Kidney capillary endothelial cell (primary cell): ENCODE measurements around the gene TMEM266.

Source experiments
- DNase-seq: peaks from one replicate; pipeline ENCODE4 v3.0.0-alpha.2; 2018; ENCODE audit warnings: low spot score

TMEM266 gene

DNA sequence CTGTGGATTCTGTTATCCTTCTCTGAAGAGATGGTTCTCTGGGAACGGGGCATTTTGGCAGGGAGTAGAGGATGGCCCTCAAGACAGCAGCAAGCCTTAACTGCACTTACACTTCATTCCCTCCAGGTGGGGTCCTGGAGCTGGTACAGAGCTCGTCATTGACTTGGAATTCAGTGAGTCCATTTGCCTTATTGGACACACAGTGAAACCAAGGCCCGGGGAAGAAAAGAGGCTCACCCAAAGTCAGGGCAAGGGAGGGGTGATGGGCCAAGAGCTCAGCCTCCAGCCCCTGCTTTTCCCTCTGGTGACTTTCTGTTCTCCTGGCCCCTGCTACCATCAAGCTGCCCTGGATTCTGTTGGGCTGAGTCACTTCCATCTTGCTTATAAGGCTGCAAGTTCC lies 125.9 kb downstream of the TMEM266 start:
- DNase-seq: peak; percentile 47

DNA sequence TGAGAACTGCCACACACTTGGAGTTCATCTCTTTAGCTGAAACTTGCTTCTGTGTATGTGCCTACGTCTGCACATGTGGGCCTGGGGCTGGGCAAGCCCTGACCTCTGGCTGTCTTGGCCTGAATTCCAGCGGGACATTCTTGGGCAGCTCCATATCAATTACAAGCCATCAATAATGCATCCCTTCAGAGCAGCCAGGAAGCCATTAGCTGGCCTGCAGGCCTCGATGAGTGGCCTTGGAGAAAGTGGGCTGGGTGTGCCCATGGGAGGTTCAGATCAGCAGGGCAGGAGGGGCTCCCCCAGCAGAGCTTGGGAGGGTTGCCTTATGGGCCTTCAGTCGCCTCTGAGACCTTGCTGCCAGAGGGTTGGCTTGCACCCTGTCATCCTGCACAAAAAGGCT lies 127.4 kb downstream of the TMEM266 start:
- DNase-seq: no peak

DNA sequence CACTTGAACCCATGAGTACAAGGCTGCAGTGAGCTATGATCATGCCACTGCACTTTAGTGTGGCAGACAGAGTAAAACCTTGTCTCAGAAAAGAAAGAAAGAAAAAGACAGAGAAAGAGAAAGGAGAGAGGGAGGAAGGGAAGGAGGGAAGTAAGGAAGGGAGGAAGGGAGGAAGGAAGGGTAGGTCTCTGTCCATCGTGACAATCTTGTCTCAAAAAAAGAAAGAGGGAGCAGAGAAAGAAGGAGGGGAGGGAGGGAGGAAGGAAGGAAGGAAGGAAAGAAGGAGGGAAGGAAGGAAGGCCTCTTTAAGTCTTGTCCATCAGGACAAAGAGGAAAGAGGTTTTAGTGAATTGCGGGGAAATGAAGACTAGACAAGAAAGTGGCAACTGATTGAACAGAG lies 129.3 kb downstream of the TMEM266 start:
- DNase-seq: no peak

DNA sequence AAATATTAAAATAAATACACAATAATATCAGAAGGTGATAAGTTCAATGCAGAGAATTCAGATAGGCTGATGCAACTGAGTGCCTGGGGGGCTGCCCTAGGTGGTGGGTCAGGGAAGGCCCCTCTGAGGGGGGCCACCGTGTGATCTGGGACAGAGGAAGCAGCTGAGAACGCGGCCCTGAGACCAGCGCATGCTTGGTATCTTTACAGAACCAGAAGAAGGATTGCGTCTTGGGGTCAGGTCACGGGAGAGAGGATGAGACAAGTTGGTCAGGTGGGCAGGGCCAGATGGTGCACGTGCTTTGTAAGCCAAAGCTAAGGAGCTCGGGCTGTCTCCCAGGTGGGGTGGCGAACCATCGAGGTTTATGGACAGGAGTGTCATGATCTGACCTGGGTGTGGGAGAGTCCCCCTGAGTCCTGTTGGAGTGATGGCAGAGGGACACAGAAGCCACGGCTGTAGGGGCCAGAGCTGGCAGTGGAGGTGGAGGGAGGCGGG lies 130.3 kb downstream of the TMEM266 start:
- no peak for DNase-seq

DNA sequence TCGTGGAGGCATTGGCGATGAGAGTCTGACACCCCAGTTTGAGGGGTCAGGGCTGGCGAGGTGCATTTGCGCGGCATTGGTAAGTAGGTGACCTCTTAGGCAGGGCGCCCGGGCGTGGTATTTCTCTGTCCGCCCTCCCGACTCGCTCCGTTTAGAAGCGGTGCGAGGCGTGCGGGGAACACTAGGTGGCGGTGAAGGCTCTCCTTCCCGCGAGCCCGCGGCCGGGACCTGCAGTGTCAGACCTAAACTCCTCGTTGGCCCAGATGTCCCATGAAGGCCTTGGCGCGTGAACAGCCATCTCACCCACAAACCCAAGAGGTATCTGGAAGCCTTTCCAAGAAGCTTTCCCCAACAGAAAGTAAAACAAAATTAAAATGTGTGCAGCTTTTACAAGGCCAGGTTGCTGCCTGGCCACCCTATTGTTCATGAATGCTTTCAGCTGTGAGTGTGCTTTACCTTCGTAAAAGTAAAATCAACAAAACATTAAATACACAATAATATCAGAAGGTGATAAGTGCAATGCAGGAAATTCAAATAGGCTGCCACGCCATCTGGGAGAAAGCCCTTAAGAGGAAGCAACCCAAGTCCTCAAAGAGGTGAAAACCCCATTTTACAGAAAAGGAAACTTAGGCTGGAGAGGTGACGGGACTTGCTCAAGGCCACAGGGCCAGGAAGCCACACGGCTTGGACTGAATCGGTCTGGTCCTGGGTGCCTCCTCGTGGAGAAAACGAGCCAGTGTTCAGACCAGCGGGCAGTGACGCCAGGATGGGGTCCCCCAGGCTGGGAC lies 131.2 kb downstream of the TMEM266 start:
- peak; percentile 59 for DNase-seq

DNA sequence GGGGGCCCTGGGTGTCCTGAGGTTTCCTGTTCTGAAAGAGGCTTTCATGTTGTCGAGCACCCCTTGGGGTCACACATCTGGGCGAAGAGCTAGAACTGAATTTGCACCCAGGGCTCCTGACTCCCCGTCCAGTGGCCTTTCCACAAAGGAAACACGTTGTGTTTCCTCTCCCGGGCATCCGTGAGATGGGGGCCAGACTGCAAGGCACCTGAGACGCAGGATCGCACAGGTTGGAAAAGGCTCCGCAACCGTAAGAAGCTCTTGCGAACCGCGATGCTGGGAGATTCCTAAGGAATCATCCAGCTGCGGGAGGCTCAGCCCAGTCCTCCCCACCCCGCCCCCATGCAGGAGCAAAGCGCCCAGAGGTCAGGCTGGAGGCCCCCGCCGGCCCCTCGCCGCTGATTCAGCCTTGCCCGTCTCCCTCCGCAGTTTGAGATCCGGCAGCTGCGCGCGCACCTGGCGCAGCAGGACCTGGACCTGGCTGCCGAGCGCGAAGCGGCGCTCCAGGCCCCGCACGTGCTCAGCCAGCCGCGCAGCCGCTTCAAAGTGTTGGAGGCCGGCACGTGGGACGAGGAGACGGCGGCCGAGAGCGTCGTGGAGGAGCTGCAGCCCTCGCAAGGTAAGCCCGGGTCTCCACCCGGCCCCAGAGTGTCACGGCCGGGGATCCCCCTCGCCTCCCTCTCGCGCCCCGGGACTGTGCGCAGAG lies 131.9 kb downstream of the TMEM266 start:
- no peak for DNase-seq

DNA sequence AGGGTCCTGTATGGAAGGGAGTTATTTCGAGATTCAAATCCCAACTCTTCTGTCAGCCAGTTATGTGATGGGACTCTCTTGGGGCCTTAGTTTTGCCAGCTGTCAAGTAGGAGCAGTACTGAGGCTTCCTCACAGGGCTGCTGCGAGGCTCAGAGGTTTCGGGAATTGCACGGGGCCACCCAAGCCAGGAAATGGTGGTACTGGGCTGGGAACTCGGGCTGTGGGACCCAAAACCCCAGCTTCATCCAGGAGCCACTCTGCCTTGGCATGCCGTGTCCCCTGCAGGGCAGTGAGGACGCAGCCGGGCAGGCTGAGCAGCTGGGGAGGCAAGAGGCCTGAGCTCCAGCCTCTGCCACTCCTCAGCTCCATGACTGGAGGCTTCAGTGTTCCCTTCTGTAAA lies 132.9 kb downstream of the TMEM266 start:
- DNase-seq: no peak

DNA sequence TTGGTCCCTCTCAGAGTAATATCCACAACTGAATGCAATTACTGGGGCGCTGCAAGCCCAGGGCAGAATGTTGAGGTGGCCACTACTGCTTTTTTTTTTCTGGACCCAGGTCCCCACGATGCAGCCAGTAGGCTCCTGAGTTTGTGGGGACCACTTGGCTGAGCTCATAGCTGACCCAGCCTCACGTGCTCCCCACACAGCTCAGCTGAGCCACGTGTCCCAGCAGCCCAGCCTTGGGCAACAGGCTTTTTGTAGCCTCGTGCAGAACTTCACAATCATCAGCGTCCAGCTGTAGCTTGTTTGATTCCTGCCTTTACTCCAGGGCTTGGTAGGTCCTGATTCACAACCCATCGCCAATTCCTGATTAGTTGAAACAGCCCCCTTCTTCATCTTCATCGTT lies 134.1 kb downstream of the TMEM266 start:
- DNase-seq: no peak

DNA sequence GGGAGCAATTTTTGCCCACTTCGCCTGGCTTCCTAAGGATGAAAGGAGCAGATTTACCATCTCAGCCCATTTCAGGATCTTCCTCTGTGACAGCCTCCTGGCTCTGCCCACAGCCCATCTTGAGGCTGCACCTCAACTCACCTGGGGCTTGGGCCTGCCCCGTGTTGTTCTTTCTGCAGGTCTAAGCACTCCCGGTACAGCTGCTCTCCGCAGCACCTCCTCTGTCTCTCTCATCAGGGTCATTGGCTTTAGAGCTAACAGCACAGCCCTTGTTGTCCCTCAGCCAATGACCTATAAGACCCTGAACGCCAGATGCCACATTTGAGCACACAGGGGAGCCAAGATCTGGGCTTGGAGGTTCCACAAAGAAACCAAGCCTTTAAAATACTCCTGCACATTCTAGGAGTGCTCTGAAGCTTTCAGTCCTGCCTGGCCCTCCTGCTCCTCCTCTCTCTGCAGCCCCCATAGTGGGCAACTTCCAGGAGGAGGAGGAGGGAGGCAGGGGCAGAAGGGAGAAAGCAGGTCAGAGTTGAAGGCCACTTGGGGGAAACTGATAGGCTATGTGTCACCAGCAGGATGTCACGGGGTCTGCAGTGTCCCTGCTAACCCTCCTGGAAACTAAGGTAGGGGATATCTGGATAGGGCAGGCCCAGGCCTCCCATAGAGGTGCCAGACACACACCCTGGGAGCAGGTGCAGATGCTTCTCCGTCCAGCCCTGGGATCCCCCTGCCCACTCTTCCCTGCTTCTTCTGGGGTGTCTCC lies 135.9 kb downstream of the TMEM266 start:
- DNase-seq: no peak

DNA sequence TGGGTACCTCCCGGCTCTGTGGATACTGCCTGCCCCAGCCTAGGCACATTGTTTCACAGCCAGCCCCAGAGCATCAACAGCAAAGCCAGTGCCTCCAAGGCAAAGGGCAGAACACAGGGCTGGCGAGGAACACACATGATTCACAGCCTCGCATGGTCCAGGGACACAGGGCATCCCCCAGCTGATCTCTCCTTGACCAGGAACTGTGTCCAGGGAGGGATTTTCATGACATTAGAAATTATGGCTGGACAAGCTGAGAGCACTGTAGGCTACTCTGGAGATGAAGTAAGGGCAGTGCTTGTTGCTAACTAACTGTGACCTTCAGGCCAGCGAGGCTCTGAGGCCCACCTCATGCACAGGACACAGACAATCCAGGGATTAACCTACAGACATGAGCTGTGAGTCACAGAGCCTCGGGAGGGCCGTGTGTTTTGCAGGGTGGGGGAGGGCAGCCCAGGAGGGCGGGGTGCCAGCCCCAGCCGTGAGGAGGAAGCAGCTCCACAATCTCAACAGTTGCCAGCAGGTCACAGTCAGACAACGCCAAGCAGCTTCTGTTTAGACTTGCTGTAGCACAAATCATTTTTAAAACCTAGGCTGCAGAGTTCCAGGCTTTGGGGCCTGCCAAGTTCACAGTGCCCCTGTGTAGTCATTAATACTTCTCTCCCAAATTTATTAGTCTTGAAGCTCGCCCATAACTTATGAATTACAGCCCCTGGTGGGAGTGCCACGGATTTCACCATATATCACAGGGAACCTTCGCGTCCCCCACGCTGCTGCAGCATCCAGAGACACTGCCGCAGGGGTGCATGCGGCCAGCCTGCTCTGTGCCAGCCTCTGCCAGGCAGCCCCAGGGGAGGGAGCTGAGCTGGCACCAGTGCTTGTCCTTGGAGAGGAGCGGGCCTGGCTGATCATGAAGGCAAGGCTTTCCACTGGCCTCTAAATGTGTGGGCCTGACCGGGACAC lies 136.8 kb downstream of the TMEM266 start:
- peak; percentile 52 for DNase-seq

DNA sequence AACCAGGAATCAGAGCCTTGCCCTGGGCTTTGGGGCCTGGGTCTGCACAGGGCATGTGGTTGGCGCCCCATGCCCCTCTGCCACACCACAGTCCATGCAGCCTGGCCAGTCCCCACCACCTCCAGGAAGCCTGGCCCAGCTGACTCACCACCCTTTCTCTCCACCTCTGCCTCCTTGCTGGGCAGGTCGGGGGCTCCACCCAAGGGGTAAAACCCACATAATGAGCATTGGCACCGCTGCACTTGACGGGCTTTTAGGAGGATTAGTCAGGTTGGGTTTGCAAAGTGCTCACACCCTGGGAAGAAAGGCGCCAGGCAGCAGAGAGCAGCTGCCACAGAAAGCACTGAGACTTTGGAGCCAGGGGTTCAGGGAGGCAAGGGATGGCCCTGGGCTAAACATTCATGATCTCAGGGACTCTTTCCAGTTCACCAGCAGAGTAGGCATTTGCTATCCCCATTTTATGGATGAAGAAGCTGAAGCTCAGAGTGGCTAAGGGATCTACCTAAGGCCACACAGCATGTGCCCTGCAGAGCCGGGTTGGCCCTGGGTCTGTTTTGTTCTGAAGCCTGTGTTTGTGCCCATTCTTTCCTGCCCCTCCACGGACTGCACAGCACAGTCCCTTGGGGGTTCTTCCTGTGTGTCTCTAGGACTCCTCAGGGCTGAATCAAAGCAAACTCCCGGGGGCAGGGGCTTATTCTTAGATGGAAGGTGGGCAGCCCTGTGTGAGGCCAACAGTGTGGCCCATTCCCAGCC lies 138.1 kb downstream of the TMEM266 start:
- no peak for DNase-seq

DNA sequence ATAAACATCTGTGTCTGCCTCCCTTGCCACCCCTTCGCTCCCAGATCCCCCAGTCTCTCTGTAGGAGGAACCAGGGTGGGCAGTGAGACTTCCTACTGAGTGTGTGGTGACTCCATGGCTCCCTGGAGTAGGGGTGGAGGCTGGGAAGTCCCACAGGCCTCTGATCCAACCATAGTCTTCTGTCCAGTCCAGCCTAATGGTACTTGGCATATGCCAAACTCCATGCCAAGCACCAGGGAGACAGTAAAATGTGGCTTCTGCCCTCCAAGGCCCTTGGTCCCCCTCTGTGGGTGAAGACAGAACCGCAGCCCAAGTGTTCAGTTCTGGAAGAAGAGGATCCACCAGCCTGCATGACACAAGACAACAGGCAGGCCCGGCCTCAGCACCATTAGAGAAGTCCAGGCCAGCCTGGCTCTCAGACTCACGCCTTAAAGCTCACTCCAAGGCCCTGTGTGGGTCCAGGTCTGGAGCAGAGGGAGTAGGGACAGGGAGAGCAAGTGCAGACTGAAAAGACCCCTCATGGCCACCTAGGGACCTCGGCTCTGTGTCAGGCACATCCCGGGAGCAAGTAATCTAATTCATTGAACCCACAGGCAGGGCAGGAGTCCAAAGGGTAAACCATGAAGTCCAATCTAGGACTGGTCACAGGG lies 138.8 kb downstream of the TMEM266 start:
- no peak for DNase-seq

DNA sequence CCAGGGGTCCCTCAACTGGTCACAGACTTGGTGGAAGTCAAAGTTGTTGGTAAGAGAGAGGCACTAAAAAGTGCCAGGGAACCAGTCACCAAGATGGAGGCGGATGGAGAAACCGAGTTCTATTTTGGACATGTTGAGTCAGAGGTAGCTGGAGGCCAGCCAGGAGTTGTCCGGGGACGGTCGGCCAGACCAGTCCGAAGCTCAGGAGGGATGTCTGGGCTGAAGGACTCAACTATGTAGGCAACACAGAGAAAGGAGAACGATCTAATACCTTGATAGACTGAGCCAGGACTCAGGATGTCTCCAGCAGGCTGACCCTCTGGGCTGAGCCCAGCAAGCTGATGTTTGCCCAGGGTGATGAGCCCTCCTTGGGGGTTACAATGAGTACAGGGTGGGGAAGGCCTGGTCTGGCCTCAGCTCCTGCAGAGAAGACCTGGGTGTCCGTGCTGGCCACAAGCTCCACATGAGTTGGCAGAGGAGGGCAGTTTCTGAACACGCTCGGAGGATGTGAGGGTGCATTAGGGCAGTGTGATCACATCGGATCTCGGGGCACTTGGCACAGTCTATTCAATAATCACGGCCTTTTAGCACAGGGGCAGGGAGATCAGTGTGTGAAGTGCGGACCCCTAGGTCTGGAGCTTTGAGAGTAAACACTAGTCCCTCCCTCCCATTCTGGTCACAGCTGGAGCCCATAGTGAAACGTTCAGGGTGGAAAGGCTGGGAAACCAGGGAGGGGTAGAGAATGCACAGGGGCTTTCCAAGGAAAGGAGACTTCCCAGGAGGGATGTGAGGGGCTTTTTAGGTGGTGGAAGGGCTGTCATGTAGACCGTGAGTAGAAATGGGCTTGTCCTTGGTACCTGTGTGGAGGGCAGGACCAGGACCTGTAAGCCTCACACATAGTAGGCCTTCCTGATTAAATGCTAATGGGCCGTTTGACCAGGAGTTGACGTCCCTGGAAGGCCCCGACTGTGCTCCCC lies 139.6 kb downstream of the TMEM266 start:
- no peak for DNase-seq

DNA sequence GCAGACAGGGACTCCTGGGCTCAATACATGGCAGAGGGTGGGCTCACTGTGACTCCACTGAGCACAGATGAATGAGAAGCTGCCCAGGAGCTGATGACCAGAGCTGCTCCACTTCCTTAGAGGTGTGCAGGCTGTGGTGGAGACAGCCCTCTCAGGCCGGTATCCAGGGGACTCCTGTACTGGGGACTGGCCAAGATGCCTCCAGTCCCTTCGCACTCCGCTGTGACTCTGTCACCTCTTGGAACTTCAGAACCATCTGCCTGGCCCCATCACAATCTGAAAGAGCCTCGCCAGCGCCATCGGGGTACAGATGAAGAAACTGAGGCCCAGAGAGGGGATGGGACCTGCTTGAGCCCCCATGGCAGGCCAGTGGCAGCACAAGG lies 140.3 kb downstream of the TMEM266 start:
- DNase-seq: no peak

DNA sequence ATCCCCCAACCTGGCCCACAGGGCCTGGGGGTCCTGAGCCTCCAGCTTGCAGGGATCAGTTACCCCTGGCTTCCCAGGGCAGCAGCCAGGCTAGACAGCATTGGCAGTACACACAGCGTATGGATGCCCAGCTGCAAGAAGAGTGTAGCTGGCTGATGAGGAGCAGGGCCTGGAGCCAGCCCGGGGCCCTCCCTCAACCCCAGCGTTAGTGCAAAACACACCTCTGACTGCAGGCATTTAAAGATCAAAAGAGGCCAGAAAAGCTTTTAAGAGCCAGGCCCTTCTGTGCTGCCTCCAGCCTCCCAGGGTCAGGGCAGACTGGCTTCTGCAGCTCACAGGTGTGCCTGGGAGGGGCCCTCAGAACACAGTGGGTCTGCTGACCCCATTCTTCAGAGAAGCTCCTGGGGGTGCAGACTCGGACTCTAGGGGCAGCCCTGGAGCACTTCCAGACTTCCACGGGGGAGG lies 140.9 kb downstream of the TMEM266 start:
- DNase-seq: no peak

DNA sequence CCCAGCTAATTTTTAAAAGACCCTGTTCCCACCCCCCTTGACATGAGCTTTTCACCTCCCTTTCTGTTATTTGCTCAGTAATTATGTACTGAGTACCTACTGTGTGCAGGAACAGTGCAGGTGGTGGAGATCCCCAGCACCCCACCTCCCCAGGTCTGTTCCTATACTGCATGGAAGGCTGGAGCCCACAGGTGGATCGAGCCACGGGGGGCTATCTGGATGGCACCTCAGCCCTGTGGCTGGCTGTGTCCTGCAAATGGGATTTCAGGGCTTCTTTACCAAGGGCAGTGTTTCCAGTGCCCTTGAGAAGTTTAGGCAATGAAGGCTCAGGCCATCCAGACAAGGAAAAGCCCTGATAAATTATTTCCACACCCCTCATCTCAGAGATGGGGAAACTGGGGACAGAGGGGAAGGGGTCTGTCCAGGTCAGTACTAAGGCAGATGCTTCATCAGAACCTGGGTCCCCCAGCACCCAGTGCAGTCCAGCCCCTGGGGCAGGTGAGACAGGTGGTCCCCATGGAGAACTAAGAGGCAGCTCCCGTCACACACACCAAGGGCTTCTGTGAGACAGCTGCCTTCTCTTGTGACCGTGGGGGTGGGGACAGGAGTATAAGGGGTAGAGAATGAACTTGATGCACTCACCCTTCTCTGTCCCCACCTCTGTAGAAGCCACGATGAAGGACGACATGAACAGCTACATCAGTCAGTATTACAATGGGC lies 141.9 kb downstream of the TMEM266 start:
- no peak for DNase-seq

DNA sequence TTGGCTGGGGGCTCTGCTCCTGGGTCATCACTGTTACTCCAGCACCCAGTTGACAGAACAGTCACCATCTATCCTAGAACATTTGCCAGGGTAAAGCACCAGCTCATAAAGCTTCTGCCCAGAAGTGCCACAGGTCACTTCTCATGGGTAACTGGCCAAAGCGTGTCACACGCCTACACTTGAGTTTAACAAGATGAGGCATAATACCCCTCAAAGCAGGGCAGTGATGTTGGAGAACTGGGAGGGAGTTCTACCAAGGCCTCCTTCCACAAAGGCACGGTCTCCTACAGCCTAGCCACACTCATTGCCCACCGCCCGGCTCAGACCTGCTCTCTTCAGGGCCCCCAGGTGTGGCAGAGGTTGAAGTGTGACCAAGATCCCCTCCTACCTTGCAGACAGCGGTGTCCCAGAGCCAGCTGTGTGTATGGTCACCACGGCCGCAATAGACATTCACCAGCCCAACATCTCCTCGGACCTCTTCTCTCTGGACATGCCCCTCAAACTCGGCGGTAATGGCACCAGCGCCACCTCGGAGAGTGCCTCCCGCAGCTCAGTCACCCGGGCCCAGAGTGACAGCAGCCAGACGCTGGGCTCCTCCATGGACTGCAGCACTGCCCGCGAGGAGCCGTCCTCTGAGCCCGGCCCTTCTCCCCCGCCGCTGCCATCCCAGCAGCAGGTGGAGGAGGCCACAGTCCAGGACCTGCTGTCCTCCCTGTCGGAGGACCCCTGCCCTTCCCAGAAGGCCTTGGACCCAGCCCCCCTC lies 143.7 kb downstream of the TMEM266 start:
- no peak for DNase-seq
